CD4-positive, alpha-beta memory T cell (primary cell): Measurements from ENCODE around the gene ACOX1. TPM values are rescaled to one million over a fixed set of nuclear protein-coding genes. Genes with fewer than 3 reads are reported as not detected.
"Not testable (repeated sequence)": the region's sequence is repeated elsewhere in the genome, so short reads cannot be mapped to it uniquely, and the experiment has no call there.

Experiments used
- CTCF ChIA-PET: fragments of 350-600 bp; sonication (Branson Sonifier 250); formaldehyde crosslinking; loops from one replicate; lab custom pipeline; 2021; ENCODE audit warnings: inconsistent platforms; ENCODE audit not compliant: partially characterized antibody; lab: Charles Lee
- POLR2A ChIA-PET: fragments of 350-600 bp; sonication (Branson Sonifier 250); formaldehyde crosslinking; loops from one replicate; lab custom pipeline; 2021; ENCODE audit not compliant: partially characterized antibody; lab: Charles Lee
- DNase-seq, 5 donors: peaks; one replicate each; pipeline versions ENCODE4 v3.0.0 to v3.0.0-alpha.2; 2020 to 2022; ENCODE audit warnings: mixed read lengths in 1 of 5
- H3K27ac ChIP-seq: one replicate; pipeline ENCODE4 v1.7.0; 2013; ENCODE audit warnings: low read depth, low read length
- H3K27me3 ChIP-seq: 2 replicates; pipeline ENCODE4 v1.7.0; 2013; ENCODE audit warnings: mild to moderate bottlenecking, low read length, moderate library complexity; ENCODE audit not compliant: insufficient read depth
- H3K36me3 ChIP-seq: 2 replicates; pipeline ENCODE4 v1.7.0; 2013; ENCODE audit warnings: mild to moderate bottlenecking, low read length, moderate library complexity; ENCODE audit not compliant: insufficient read depth
- H3K4me1 ChIP-seq: 2 replicates; pipeline ENCODE4 v1.7.0; 2013; ENCODE audit warnings: mild to moderate bottlenecking, low read length, moderate library complexity; ENCODE audit not compliant: insufficient read depth
- H3K4me3 ChIP-seq, 2 donors: one replicate each; pipeline ENCODE4 v1.7.0; 2013; ENCODE audit warnings: low read length in 2 of 2, mild to moderate bottlenecking in 1 of 2
- H3K9me3 ChIP-seq, 2 donors: one replicate each; pipeline ENCODE4 v1.7.0; 2013; ENCODE audit warnings: low read length in 2 of 2, control low read depth in 1 of 2; ENCODE audit not compliant: control insufficient read depth in 1 of 2
- H3K27ac Mint-ChIP-seq, 7 donors: one replicate each; pipeline ENCODE4 v1.8.0; 2020 to 2021; ENCODE audit warnings: mixed read lengths in 7 of 7, mild to moderate bottlenecking in 6 of 7, inconsistent platforms in 3 of 7, moderate library complexity in 3 of 7
- H3K27me3 Mint-ChIP-seq, 2 donors: one replicate each; pipeline ENCODE4 v1.8.0; 2020 to 2021; ENCODE audit warnings: mixed read lengths in 2 of 2
- H3K36me3 Mint-ChIP-seq, 2 donors: one replicate each; pipeline ENCODE4 v1.8.0; 2020 to 2021; ENCODE audit warnings: mixed read lengths in 2 of 2, inconsistent platforms in 1 of 2, mild to moderate bottlenecking in 1 of 2
- H3K4me1 Mint-ChIP-seq, 4 donors: one replicate each; pipeline ENCODE4 v1.8.0; 2020 to 2021; ENCODE audit warnings: mixed read lengths in 4 of 4, mild to moderate bottlenecking in 1 of 4
- H3K4me3 Mint-ChIP-seq, 8 donors: one replicate each; pipeline ENCODE4 v1.8.0; 2020 to 2021; ENCODE audit warnings: mixed read lengths in 8 of 8, mild to moderate bottlenecking in 7 of 8, moderate library complexity in 6 of 8, inconsistent platforms in 3 of 8
- H3K9me3 Mint-ChIP-seq, 8 donors: one replicate each; pipeline ENCODE4 v1.8.0; 2020 to 2021; ENCODE audit warnings: mixed read lengths in 8 of 8, mild to moderate bottlenecking in 5 of 8, inconsistent platforms in 3 of 8, moderate library complexity in 1 of 8
- intact Hi-C: fragments of 100-400 bp; cut with micrococcal nuclease; formaldehyde crosslinking; loops from one replicate; pipeline ENCODE4 v1.15.1; 2023
- polyA plus RNA-seq, 2 donors: library from polyadenylated mRNA; unstranded; fragments of 300-500 nt; fragmentation: Illumina TruSeq; gene quantifications; one replicate each; pipeline ENCODE4 v1.2.3, GENCODE V29; 2021
- total RNA-seq, 2 experiments: library from RNA; stranded (reverse); gene quantifications; one replicate each; pipeline ENCODE4 v1.2.3, GENCODE V29; 2021

Gene ACOX1
- total and polyA plus RNA-seq, 4 experiments from 2014 or later = 10.2 to 31.7 (median 22.4) TPM

DNA sequence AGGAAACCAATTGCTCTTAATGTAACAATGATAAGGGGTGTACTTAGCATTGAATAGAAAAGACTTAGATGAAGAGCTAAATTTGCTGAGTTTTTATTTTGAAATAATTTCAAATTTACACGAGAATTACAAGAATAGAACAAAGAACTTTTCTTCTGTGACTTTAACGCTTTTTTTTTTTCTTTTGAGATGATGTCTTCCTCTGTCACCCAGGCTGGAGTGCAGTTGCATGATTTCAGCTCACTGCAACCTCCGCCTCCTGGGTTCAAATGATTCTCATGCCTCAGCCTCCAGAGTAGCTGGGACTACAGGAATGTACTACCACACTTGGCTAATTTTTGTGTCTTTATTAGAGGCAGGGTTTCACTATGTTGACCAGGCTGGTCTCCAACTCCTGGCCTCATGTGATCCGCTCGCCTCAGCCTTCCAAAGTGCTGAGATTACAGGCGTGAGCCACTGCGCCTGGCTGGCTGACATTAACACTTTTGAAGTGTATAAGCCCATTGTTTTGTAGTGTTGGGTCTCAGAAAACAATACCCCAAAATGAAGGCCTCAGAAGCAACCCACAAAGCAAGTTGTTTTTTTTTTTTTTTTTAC, 2.2 kb upstream of the ACOX1 start:
- Histone ChIP-seq H3K27me3 (no peaks in the 10 kb centered on the region), H3K4me3 (no peak overlapping the region), H3K9me3 (no peaks in the 10 kb centered on the region), H3K36me3 (no peaks in the 10 kb centered on the region), H3K27ac (no peak overlapping the region), H3K4me1 (peaks cover 30% of the 10 kb centered on the region)
- Mint-ChIP-seq H3K27me3 (no peaks in the 10 kb centered on the region), H3K36me3 (peaks cover 3 to 13% of the 10 kb centered on the region in 2 donors), H3K4me1 (peaks cover 16 to 45% (median 28%) of the 10 kb centered on the region in 4 donors), H3K9me3 (no peaks in the 10 kb centered on the region), H3K27ac (peak overlapping the region in 5 of 7 donors; percentile 52 to 99 (median 99)), H3K4me3 (peak overlapping the region; percentile 13 to 99 (median 80))
- DNase-seq = no peak
- ChIA-PET POLR2A (interaction anchor here (0.6 to 2.0 kb wide), 5 partner anchors 24 to 584 kb away, joined by 3 to 14 read pairs (median 5); partner anchors contain the start of gene MRPL38), CTCF (interaction anchor here (1.2 to 1.8 kb wide), 3 partner anchors 16 to 33 kb away, joined by 3 to 5 read pairs (median 3); no protein-coding TSS in a partner anchor)
- intact Hi-C loops = no loop called here

DNA sequence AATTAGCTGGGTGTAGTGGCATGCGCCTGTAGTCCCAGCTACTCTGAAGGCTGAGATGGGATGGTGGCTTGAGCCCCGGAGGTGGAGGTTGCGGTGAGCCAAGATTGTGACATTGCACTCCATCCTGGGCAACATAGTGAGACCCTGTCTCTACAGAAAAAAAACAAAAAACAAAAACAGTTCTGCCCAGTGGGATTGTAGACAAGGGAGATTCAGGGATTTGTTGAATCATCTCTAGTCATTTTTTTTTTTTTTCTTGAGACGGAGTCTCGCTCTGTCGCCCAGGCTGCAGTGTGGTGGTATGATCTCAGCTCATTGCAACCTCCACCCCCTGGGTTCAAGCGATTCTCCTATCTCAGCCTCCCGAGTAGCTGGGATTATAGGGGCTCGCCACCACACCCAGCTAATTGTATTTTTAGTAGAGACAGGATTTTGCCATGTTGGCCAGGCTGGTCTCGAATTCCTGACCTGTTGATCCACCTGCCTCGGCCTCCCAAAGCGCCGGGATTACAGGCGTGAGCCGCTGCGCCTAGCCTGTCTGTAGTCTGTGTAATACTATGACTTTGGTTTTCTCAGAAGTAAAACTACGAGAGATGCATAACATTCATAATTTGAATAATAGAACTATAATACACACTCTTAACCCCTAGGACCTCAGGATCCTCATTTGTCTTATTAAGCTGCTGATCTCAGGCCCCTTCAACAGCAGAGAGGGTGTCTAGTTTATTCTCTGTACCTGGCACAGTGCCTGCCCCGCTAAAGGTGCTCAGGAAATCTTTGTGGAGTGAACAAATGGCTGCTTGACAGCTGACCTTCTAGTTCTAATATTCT, 1.4 kb upstream of the ACOX1 start:
- CTCF ChIA-PET = interaction anchor here (1.3 to 1.8 kb wide), 2 partner anchors 16 to 25 kb away, joined by 3 to 5 read pairs; no protein-coding TSS in a partner anchor

DNA sequence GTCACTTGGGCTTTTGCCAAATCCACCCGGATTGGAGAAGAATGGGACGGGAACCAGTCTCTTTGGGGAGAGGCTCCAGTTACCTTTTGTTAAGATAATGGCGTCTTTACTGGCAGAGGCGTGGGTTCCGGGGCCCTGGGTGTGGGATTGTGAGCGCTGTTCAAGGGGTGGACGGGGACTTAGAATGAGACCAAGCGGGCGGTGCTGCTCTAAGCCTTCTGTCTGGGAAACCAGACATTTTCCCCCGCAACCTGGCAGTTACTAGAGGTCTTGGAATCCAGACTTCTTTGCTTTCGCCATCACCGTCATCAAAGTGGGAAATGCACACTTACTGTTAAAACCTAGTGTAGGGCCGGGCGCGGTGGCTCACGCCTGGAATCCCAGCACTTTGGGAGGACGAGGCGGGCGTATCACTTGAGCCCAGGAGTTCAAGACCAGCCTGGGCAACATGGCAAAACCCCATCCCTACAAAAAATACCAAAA, 780 bp upstream of the ACOX1 start:
- H3K4me1 Mint-ChIP-seq = peaks cover 18 to 53% (median 34%) of the 10 kb centered on the region in 4 donors
- ChIA-PET CTCF (interaction anchor here (1.3 kb wide), 1 partner anchor 15 kb away, joined by 3 read pairs; no protein-coding TSS in a partner anchor), POLR2A (interaction anchor here (0.7 to 2.0 kb wide), 10 partner anchors 12 to 290 kb away, joined by 3 to 14 read pairs (median 3); partner anchors contain the start of genes FBF1 and MRPL38)
- no peaks in the 10 kb centered on the region for H3K9me3 Mint-ChIP-seq
- peak overlapping the region; percentile 99 to 100 (median 99) for H3K27ac Mint-ChIP-seq
- no peaks in the 10 kb centered on the region for H3K36me3 ChIP-seq
- peaks cover 0 to 14% of the 10 kb centered on the region in 2 donors for H3K36me3 Mint-ChIP-seq
- no peaks in the 10 kb centered on the region for H3K9me3 ChIP-seq
- no peaks in the 10 kb centered on the region for H3K27me3 ChIP-seq
- peak overlapping the region; percentile 79 for H3K27ac ChIP-seq
- H3K4me1 ChIP-seq = peaks cover 30% of the 10 kb centered on the region
- no peaks in the 10 kb centered on the region for H3K27me3 Mint-ChIP-seq
- H3K4me3 Mint-ChIP-seq = peak overlapping the region; percentile 93 to 99 (median 96)
- H3K4me3 ChIP-seq = peak overlapping the region; percentile 61 to 88
- intact Hi-C loops = loop anchor here (1.0 to 2.0 kb wide), 4 partner anchors 38 to 195 kb away; partner anchors contain the start of genes FBF1, UNK and WBP2
- DNase-seq = no peak

More for the DNA sequence above, 1.4 kb upstream of the ACOX1 start:
- no peaks in the 10 kb centered on the region for H3K9me3 ChIP-seq
- H3K27me3 Mint-ChIP-seq = no peaks in the 10 kb centered on the region
- no peaks in the 10 kb centered on the region for H3K36me3 ChIP-seq
- DNase-seq = no peak
- H3K4me3 Mint-ChIP-seq = peak overlapping the region; percentile 93 to 99 (median 96)
- no peaks in the 10 kb centered on the region for H3K27me3 ChIP-seq
- H3K27ac Mint-ChIP-seq = peak overlapping the region; percentile 99 to 100 (median 99)
- H3K36me3 Mint-ChIP-seq = peaks cover 0 to 14% of the 10 kb centered on the region in 2 donors
- H3K4me3 ChIP-seq = peak overlapping the region; percentile 61 to 88
- intact Hi-C loops = no loop called here
- peaks cover 30% of the 10 kb centered on the region for H3K4me1 ChIP-seq
- POLR2A ChIA-PET = interaction anchor here (0.6 to 2.0 kb wide), 11 partner anchors 11 to 584 kb away, joined by 3 to 14 read pairs (median 3); partner anchors contain the start of genes FBF1 and MRPL38
- peaks cover 18 to 52% (median 34%) of the 10 kb centered on the region in 4 donors for H3K4me1 Mint-ChIP-seq
- peak overlapping the region; percentile 79 for H3K27ac ChIP-seq
- H3K9me3 Mint-ChIP-seq = no peaks in the 10 kb centered on the region

DNA sequence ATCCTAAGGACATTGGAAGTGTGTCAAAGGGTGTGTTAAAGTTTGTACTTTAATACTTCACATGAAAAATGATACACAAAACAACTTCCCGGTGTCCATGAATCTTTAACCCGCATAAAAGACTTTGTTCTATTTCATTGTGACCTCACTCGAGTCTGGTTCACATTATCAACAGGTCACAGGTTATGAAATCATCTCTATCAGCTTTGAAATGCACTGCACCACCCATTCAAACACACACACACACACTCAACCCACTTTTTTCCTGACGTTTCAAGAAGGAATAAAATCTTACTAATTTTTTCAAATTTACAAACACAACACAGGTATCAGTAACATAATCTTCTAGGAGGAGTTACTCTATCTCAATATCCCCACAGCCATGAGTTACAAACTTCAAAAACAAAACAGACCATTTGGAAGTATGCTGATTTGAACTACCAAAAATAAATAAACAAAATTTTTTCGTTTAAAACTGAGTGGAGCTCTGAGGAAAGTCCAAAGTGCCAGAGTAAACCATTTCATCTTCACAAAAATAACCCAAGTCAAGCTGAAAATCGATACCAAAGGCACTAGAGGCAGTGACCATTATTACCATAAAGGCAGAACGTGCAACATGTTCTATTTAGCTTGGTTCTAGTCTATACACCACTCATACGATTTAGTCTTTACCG, 2.7 kb downstream of the ACOX1 start:
- CTCF ChIA-PET = interaction anchor here (0.7 kb wide), 1 partner anchor 32 kb away, joined by 3 read pairs; no protein-coding TSS in a partner anchor
- peak overlapping the region in 6 of 8 donors; percentile 4 to 55 (median 36) for H3K4me3 Mint-ChIP-seq

DNA sequence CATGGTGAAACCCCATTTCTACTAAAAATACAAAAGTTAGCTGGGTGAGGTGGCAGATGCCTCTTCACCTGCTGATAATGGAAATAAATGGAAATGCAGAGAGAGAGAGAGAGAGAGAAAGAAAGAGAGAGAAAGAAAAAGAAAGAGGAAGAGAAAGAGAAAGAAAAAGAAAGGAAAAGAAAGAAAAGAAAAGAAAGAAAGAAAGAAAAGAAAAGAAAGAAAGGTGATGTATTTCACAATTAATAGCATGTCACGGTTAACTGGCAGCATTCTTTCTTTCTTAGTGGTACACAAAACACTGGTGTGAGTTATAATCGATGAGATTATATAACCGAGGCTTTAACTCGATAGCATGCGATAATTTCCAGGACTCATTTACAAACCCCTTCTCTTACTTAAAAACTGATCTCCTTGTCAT, 3.2 kb downstream of the ACOX1 start:
- Mint-ChIP-seq H3K36me3 (peaks cover 8 to 30% of the 10 kb centered on the region in 2 donors), H3K4me3 (peak overlapping the region in 3 of 8 donors; percentile 38 to 57 (median 39)), H3K9me3 (no peaks in the 10 kb centered on the region), H3K27me3 (no peaks in the 10 kb centered on the region), H3K27ac (peak overlapping the region in 1 of 7 donors; percentile 93), H3K4me1 (peaks cover 20 to 71% (median 39%) of the 10 kb centered on the region in 4 donors)
- H3K4me1 ChIP-seq = peaks cover 30% of the 10 kb centered on the region
- DNase-seq = no peak
- intact Hi-C loops = no loop called here
- H3K27me3 ChIP-seq = no peaks in the 10 kb centered on the region
- H3K27ac ChIP-seq = no peak overlapping the region
- H3K9me3 ChIP-seq = no peaks in the 10 kb centered on the region
- CTCF ChIA-PET = no interaction called here
- POLR2A ChIA-PET = no interaction called here
- H3K36me3 ChIP-seq = no peaks in the 10 kb centered on the region
- no peak overlapping the region for H3K4me3 ChIP-seq

More for the DNA sequence above, 2.7 kb downstream of the ACOX1 start:
- no peaks in the 10 kb centered on the region for H3K9me3 ChIP-seq
- no peaks in the 10 kb centered on the region for H3K9me3 Mint-ChIP-seq
- intact Hi-C loops = no loop called here
- no peak for DNase-seq
- no peaks in the 10 kb centered on the region for H3K27me3 ChIP-seq
- H3K4me3 ChIP-seq = no peak overlapping the region
- no peak overlapping the region for H3K27ac ChIP-seq
- peak overlapping the region in 2 of 7 donors; percentile 52 to 57 for H3K27ac Mint-ChIP-seq
- H3K4me1 Mint-ChIP-seq = peaks cover 21 to 73% (median 40%) of the 10 kb centered on the region in 4 donors
- H3K36me3 Mint-ChIP-seq = peaks cover 8 to 29% of the 10 kb centered on the region in 2 donors
- H3K27me3 Mint-ChIP-seq = no peaks in the 10 kb centered on the region
- peaks cover 30% of the 10 kb centered on the region for H3K4me1 ChIP-seq
- H3K36me3 ChIP-seq = no peaks in the 10 kb centered on the region
- POLR2A ChIA-PET = interaction anchor here (0.9 kb wide), 1 partner anchor 11 kb away, joined by 4 read pairs; no protein-coding TSS in a partner anchor

DNA sequence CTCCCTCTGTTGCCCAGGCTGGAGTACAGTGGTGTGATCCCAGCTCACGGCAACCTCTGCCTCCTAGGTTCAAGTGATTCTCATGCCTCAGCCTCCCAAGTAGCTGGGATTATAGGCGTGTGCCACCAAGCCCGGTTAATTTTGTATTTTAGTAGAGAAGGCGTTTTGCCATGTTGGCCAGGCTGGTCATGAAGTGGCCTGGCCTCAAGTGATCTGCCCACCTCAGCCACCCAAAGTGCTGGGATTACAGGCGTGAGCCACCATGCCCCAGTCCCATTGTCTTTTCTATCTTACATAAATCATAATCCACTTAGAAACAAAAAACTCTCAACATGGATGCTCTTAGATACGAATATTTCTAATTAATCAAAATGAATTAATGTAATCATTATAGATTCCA, 3.8 kb downstream of the ACOX1 start:
- H3K27ac Mint-ChIP-seq = peak overlapping the region in 1 of 7 donors; percentile 93
- H3K27me3 Mint-ChIP-seq, H3K4me3 ChIP-seq: not testable (repeated sequence)

More for the DNA sequence above, 3.8 kb downstream of the ACOX1 start:
- intact Hi-C loops, H3K9me3 ChIP-seq, DNase-seq, POLR2A ChIA-PET, H3K36me3 ChIP-seq, CTCF ChIA-PET, H3K4me3 Mint-ChIP-seq, H3K9me3 Mint-ChIP-seq, H3K27me3 ChIP-seq, H3K27ac ChIP-seq: not testable (repeated sequence)
- Mint-ChIP-seq H3K36me3 (peaks cover 8 to 34% of the 10 kb centered on the region in 2 donors), H3K4me1 (peaks cover 18 to 71% (median 33%) of the 10 kb centered on the region in 4 donors)
- H3K4me1 ChIP-seq = peaks cover 26% of the 10 kb centered on the region
